Fibroblast of pulmonary artery (primary cell): ENCODE data around the gene PHACTR1.
A peak's percentile ranks its signal among the peaks of the same experiment; 100 is the strongest.
"Not testable (repeated sequence)": the region's sequence is repeated elsewhere in the genome, so short reads cannot be mapped to it uniquely, and the experiment has no call there.

Source experiments
- DNase-seq: peaks from one replicate; pipeline ENCODE4 v3.0.0-alpha.2; 2010; ENCODE audit warnings: low read depth
- H3K4me3 ChIP-seq: replicated peaks from 2 replicates; pipeline ENCODE4 v1.5.1; 2011; ENCODE audit warnings: low read depth, mild to moderate bottlenecking, control low read depth, low read length, moderate library complexity
- CTCF ChIP-seq: IDR thresholded peaks from 2 replicates; pipeline ENCODE4 v1.5.1; 2011; ENCODE audit warnings: mild to moderate bottlenecking, control low read depth, low read length, inconsistent platforms; ENCODE audit errors: missing control alignments

PHACTR1 gene

GRCh38 chr6:12941422-12941821 lies 224.9 kb downstream of the PHACTR1 start:
- peak; percentile 12 for DNase-seq
- no peak overlapping the region for H3K4me3 ChIP-seq

DNA sequence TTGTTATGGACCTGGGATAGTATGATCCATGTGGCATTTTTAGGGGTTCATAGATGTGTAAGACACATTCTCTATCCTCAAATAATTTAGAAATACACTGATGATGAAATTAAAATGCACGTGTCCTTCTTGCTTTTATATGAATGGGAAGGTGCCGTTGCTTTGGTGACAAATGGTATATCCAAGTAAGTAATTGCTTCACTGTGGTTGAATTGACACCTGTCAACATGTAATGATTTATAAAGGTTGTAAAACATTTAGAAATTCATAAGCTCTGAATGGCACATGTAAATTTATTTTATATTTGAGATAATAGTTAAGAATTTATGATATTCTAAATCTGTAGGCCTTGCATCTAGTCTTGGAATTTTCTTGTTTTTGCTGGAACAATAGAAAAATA lies 227.0 kb downstream of the PHACTR1 start:
- DNase-seq = no peak
- no peak for TF ChIP-seq CTCF
- H3K4me3 ChIP-seq = no peak overlapping the region

More at GRCh38 chr6:12941422-12941821, 224.9 kb downstream of the PHACTR1 start:
- no peak for TF ChIP-seq CTCF

DNA sequence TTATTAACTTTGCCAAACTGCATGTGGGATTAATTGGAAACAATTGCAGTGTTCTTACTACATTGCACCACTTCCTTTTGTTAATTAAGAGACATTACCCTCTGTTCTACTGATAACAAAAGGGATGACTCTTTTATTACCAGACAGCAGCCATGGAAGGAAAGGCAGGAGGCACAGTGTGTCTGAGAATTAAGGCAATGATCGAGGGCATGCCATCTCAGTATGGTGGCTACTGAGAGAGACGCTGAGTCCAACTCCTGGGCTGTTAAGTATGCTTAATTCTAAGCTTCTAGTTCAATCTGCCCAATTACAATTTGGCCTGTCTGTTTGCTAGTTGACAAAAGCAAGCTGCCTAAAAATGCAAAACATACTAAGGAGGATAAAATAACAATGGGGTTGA lies 227.4 kb downstream of the PHACTR1 start:
- DNase-seq = no peak
- TF ChIP-seq CTCF = no peak
- H3K4me3 ChIP-seq = no peak overlapping the region

DNA sequence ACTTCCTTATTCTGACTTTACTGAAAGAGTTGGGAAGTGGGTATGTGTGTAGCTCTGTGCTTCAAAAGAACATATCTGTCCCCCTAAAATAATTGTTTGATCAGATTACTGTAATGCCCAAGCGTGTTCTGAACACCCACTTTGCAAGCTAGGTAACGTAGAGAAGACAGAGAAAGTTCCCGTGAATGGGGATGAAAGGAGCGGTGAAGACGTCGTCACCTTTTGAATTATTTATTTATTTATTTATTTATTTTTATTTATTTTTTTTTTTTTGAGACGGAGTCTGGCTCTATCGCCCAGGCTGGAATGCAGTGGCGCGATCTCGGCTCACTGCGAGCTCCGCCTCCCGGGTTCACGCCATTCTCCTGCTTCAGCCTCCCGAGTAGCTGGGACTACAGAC lies 228.0 kb downstream of the PHACTR1 start:
- not testable (repeated sequence) for H3K4me3 ChIP-seq, DNase-seq

DNA sequence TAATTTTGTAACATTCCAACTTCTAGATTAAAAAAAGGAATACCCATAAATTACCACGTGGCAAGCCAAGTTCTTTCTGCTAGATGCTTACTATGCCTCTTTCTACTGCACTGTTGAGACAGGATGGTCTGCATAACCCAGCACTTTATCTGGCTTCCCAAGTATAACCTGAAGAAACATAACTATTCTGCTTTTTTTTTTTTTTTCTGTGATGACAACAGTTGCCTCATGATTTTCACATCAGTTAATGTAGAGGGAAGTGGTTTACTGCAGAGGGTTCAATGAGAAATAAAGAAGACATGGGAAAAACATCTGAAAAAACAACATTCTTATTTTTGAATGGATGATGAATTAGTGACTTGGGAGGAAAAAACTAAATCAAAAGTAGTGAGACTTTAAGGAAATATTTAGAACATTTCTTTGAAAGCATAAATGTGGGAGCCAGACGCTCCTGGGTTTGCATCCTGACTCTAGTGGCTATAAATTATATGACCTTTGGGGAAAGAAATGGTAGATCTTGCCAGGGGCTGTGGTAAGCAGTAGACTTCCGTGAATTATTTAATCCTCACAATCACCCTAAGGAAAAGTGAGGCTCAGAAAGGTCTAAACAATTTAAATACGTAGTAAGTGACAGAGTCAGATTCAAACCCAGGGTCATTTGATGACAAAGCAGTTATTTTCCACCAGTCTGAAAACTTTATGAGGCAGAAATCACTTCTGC lies 230.7 kb downstream of the PHACTR1 start:
- TF ChIP-seq CTCF = no peak
- DNase-seq = no peak
- H3K4me3 ChIP-seq = no peak overlapping the region

- no peak for TF ChIP-seq CTCF
- H3K4me3 ChIP-seq = no peak overlapping the region
- DNase-seq = no peak
Measured at GRCh38 chr6:12947967-12948366, 231.4 kb downstream of the PHACTR1 start.

- H3K4me3 ChIP-seq = no peak overlapping the region
- no peak for TF ChIP-seq CTCF
- no peak for DNase-seq
Measured at GRCh38 chr6:12950976-12951375, 234.4 kb downstream of the PHACTR1 start.
